WI38 (cell line): ENCODE results near the gene WARS2.

ENCODE experiments used
- H3K4me3 ChIP-seq: 2 replicates; pipeline ENCODE4 v1.5.1; 2011; ENCODE audit warnings: low read depth, mild to moderate bottlenecking, control low read depth, low read length
- CTCF ChIP-seq: IDR thresholded peaks from 2 replicates; pipeline ENCODE4 v1.5.1; 2012; ENCODE audit warnings: low read depth, mild to moderate bottlenecking, control low read depth, low read length

The WARS2 gene

GRCh38 chr1:119101563-119101962, 38.9 kb downstream of the WARS2 start:
- TF ChIP-seq CTCF, result no peak
- H3K4me3 ChIP-seq, result no peak overlapping the region

GRCh38 chr1:119099775-119100174, 40.7 kb downstream of the WARS2 start:
- H3K4me3 ChIP-seq, result no peak overlapping the region
- no peak for TF ChIP-seq CTCF

GRCh38 chr1:119097380-119097779, 43.1 kb downstream of the WARS2 start:
- TF ChIP-seq CTCF, result no peak
- no peak overlapping the region for H3K4me3 ChIP-seq

GRCh38 chr1:119093721-119094120, 46.7 kb downstream of the WARS2 start:
- H3K4me3 ChIP-seq, result no peak overlapping the region
- TF ChIP-seq CTCF, result no peak

- TF ChIP-seq CTCF, result no peak
- H3K4me3 ChIP-seq, result no peak overlapping the region
These were observed 48.8 kb downstream of the WARS2 start for GRCh38 chr1:119091618-119092017.

GRCh38 chr1:119090250-119090649, 50.2 kb downstream of the WARS2 start:
- no peak for TF ChIP-seq CTCF
- no peak overlapping the region for H3K4me3 ChIP-seq

GRCh38 chr1:119086830-119087229, 53.6 kb downstream of the WARS2 start:
- TF ChIP-seq CTCF, result no peak
- no peak overlapping the region for H3K4me3 ChIP-seq
